K562 (cell line): Measurements from ENCODE around the gene MKRN1. TPM values are rescaled to one million over a fixed set of nuclear protein-coding genes. Genes with fewer than 3 reads are reported as not detected.

ENCODE experiments used
- CC2D1A ChIP-seq: fragments of 450-650 bp; IDR thresholded peaks from 2 replicates; pipeline ENCODE4 v1.6.1; 2017; ENCODE audit warnings: mild to moderate bottlenecking
- DNMT1 ChIP-seq: fragments of 450-650 bp; IDR thresholded peaks from 2 replicates; pipeline ENCODE4 v1.6.1; 2016; ENCODE audit warnings: antibody characterized with exemption, mild to moderate bottlenecking
- ELK1 ChIP-seq: sonication (generic); formaldehyde crosslinking; IDR thresholded peaks from 2 replicates; pipeline ENCODE4 v1.8.1; 2022; ENCODE audit warnings: missing genetic modification reagents
- ESRRA ChIP-seq: fragments of 450-650 bp; IDR thresholded peaks from 2 replicates; pipeline ENCODE4 v1.6.1; 2014; ENCODE audit warnings: low read depth, mild to moderate bottlenecking, moderate library complexity, borderline replicate concordance
- JUNB ChIP-seq: fragments of 450-650 bp; formaldehyde crosslinking; conservative IDR thresholded peaks from 2 replicates; pipeline ENCODE4 v1.4.0; 2020; ENCODE audit warnings: mild to moderate bottlenecking
- LEF1 ChIP-seq: fragments of 450-650 bp; IDR thresholded peaks from 2 replicates; pipeline ENCODE4 v1.6.1; 2016; ENCODE audit warnings: mild to moderate bottlenecking
- MYBL2 ChIP-seq, 2 experiments: fragments of 450-650 bp in 1 of 2; sonication (generic) in 1 of 2; formaldehyde crosslinking in 1 of 2; IDR thresholded peaks; 2 replicates each; pipeline versions ENCODE4 v1.6.1 to v1.8.1; 2017 to 2022; ENCODE audit warnings: borderline replicate concordance in 1 of 2, inconsistent platforms in 1 of 2, low read depth in 1 of 2, mild to moderate bottlenecking in 1 of 2, missing genetic modification reagents in 1 of 2, moderate library complexity in 1 of 2
- POLR2H ChIP-seq: IDR thresholded peaks from 2 replicates; pipeline ENCODE4 v1.6.1; 2016; ENCODE audit warnings: missing genetic modification characterization, low read depth, mild to moderate bottlenecking, control low read depth, missing compliant biosample characterization, moderate library complexity
- PRPF4 ChIP-seq: fragments of 200-400 bp; formaldehyde crosslinking; IDR thresholded peaks from one replicate; pipeline ENCODE4 v1.6.1; 2017; ENCODE audit warnings: low read length, low read depth, mild to moderate bottlenecking; ENCODE audit not compliant: insufficient read depth, poor library complexity, severe bottlenecking
- SAFB2 ChIP-seq: fragments of 200-400 bp; formaldehyde crosslinking; IDR thresholded peaks from 2 replicates; pipeline ENCODE4 v1.6.1; 2018; ENCODE audit warnings: borderline replicate concordance, low read length, low read depth, moderate library complexity; ENCODE audit not compliant: severe bottlenecking
- SAP30 ChIP-seq: fragments of 200-600 bp; sonication (generic); IDR thresholded peaks from 2 replicates; pipeline ENCODE4 v1.6.1; 2012; ENCODE audit warnings: borderline replicate concordance, low read depth, mild to moderate bottlenecking, moderate library complexity, low read length, control low read depth, inconsistent platforms; ENCODE audit not compliant: insufficient read depth, poor library complexity, severe bottlenecking
- SNIP1 ChIP-seq: fragments of 450-650 bp; IDR thresholded peaks from 2 replicates; pipeline ENCODE4 v1.7.1; 2017; ENCODE audit warnings: low read depth, mild to moderate bottlenecking
- SP1 ChIP-seq: sonication (generic); formaldehyde crosslinking; IDR thresholded peaks from 2 replicates; pipeline ENCODE4 v1.8.1; 2022; ENCODE audit warnings: mild to moderate bottlenecking, missing genetic modification reagents
- STAG1 ChIP-seq: sonication (generic); formaldehyde crosslinking; IDR thresholded peaks from 2 replicates; pipeline ENCODE4 v1.5.0; 2020; ENCODE audit warnings: missing genetic modification reagents, borderline replicate concordance
- TAF7 ChIP-seq: fragments of 450-650 bp; IDR thresholded peaks from 2 replicates; pipeline ENCODE4 v1.6.1; 2016; ENCODE audit warnings: missing genetic modification characterization, missing compliant biosample characterization
- TCF3 ChIP-seq: sonication (generic); formaldehyde crosslinking; IDR thresholded peaks from 2 replicates; pipeline ENCODE4 v1.4.0; 2020; ENCODE audit warnings: mild to moderate bottlenecking, missing genetic modification reagents
- ZBTB49 ChIP-seq: sonication (generic); formaldehyde crosslinking; IDR thresholded peaks from 2 replicates; pipeline ENCODE4 v1.8.0; 2022; ENCODE audit warnings: missing genetic modification reagents, mild to moderate bottlenecking, borderline replicate concordance
- ZFP1 ChIP-seq: fragments of 450-650 bp; formaldehyde crosslinking; IDR thresholded peaks from 2 replicates; pipeline ENCODE4 v1.4.0; 2020; ENCODE audit warnings: mild to moderate bottlenecking, mixed read lengths
- ZNF398 ChIP-seq: fragments of 250-450 bp; sonication (Bioruptor Pico); IDR thresholded peaks from 2 replicates; pipeline ENCODE4 v1.8.0; 2021; ENCODE audit warnings: moderate library complexity, mild to moderate bottlenecking, inconsistent platforms
- ZNF444 ChIP-seq: fragments of 250-450 bp; sonication (Bioruptor Pico); IDR thresholded peaks from 2 replicates; pipeline ENCODE4 v1.4.0; 2020; ENCODE audit warnings: mild to moderate bottlenecking, moderate library complexity
- ZNF778 ChIP-seq: fragments of 450-650 bp; formaldehyde crosslinking; IDR thresholded peaks from 2 replicates; pipeline ENCODE4 v1.4.0; 2020; ENCODE audit warnings: mild to moderate bottlenecking, moderate library complexity
- ZNF780A ChIP-seq: fragments of 250-450 bp; sonication (Bioruptor Pico); IDR thresholded peaks from 2 replicates; pipeline ENCODE4 v1.5.0; 2021; ENCODE audit warnings: mild to moderate bottlenecking
- polyA plus RNA-seq, 8 experiments: library from polyadenylated mRNA; depleted of rRNA in 4 of 8; stranded (reverse) in 5 of 8; unstranded in 3 of 8; fragments of >200 nt; fragmentation: Nextera tagmentation in 2 of 8; fragmentation: Illumina TruSeq in 1 of 8; extraction: Ambion mirVana in 2 of 8; extraction: Trizol in 1 of 8; gene quantifications; 2 replicates each; pipeline versions ENCODE4 v1.2.1 to v1.2.3, GENCODE V29; 2011 to 2014; ENCODE audit warnings: inconsistent platforms in 1 of 8, missing spikeins in 1 of 8
- total RNA-seq, 7 experiments: library from RNA; depleted of rRNA in 6 of 7; stranded (reverse); fragments of >200 nt in 6 of 7; fragmentation: Illumina TruSeq in 2 of 7; extraction: Trizol in 2 of 7; gene quantifications; 2 replicates each; pipeline versions ENCODE4 v1.2.1 to v1.2.3, GENCODE V29; 2011 to 2021; ENCODE audit warnings: low replicate concordance in 1 of 7

MKRN1 gene
- total and polyA plus RNA-seq, 9 of the 15 experiments (the other 6 are each of a cell fraction or from before 2014, with no cell fraction given), result 30.5 to 90.3 (median 76.0) TPM

GRCh38 chr7:140478246-140479061 is 851 bp downstream of the MKRN1 start (continued):
- TF ChIP-seq ZNF398 (CRISPR knock-in tag), result no peak
- no peak for TF ChIP-seq LEF1
- peak; percentile 26; the same call in 1 of the 2 replicates for TF ChIP-seq STAG1 (CRISPR knock-in tag)
- peak; percentile 54 for TF ChIP-seq TCF3
- TF ChIP-seq SAP30, result peak; percentile 73
- no peak for TF ChIP-seq ZNF444
- 0 out of 2 replicates have a peak, but pooled peaks have one; percentile 24 for TF ChIP-seq SNIP1
- 0 out of 2 replicates have a peak, but pooled peaks have one; percentile 35 for TF ChIP-seq CC2D1A
- no peak for TF ChIP-seq ELK1 (CRISPR knock-in tag)
- TF ChIP-seq ESRRA, result no peak
- TF ChIP-seq PRPF4, result peak; percentile 54
- no peak for TF ChIP-seq POLR2H
- peak; percentile 90 for TF ChIP-seq ZBTB49 (CRISPR knock-in tag)
- TF ChIP-seq SAFB2, result no peak
- no peak for TF ChIP-seq JUNB (CRISPR knock-in tag)
- no peak for TF ChIP-seq DNMT1
- no peak for TF ChIP-seq TAF7 (tag)
- no peak for TF ChIP-seq ZNF780A (CRISPR knock-in tag)
- TF ChIP-seq ZFP1 (CRISPR knock-in tag), result no peak
- 0 out of 2 replicates have a peak, but pooled peaks have one; percentile 28 for TF ChIP-seq MYBL2 (IDR thresholded peaks at IDR 0.05; ENCODE audit: low read depth)
- no peak for TF ChIP-seq MYBL2 (CRISPR knock-in tag; IDR thresholded peaks at IDR 0.05; ENCODE audit: borderline replicate concordance)
- TF ChIP-seq SP1 (CRISPR knock-in tag), result peak; percentile 64; the same call in 1 of the 2 replicates
- TF ChIP-seq ZNF778, result no peak
